Stimulated activated CD4-positive, alpha-beta T cell treated with anti-CD3 and anti-CD28 coated beads, Interleukin-12 subunit alpha, Interleukin-12 subunit beta, amount 100 ng/mL, for 48 hours (primary cell): ENCODE data around the gene IQSEC1.

Source experiments
- DNase-seq, 3 donors: peaks; one replicate each; pipeline ENCODE4 v3.0.0-alpha.2; 2020; ENCODE audit warnings: low read depth in 2 of 3, low spot score in 1 of 3

The IQSEC1 gene

GRCh38 chr3:13073326-13074005, at the start of gene IQSEC1:
IQSEC1 (minus strand) TSS chr3:13073429; CDS start chr3:13073014, 415 bp downstream.
- peak; percentile 38 to 65 (median 44) for DNase-seq

GRCh38 chr3:13122081-13123012, 49.1 kb upstream of the IQSEC1 start:
- DNase-seq: no peak

- no peak for DNase-seq
Observed at GRCh38 chr3:13121553-13122001, 48.3 kb upstream of the IQSEC1 start.

- no peak for DNase-seq
Observed at GRCh38 chr3:13120928-13121552, 47.8 kb upstream of the IQSEC1 start.

GRCh38 chr3:13120289-13120927, 47.2 kb upstream of the IQSEC1 start:
- DNase-seq: no peak

GRCh38 chr3:13119471-13120220, 46.4 kb upstream of the IQSEC1 start:
- DNase-seq: no peak

GRCh38 chr3:13116426-13116825, 43.2 kb upstream of the IQSEC1 start:
- DNase-seq: no peak

GRCh38 chr3:13115991-13116390, 42.8 kb upstream of the IQSEC1 start:
- DNase-seq: no peak

- DNase-seq: no peak
Observed at GRCh38 chr3:13115576-13115910, 42.3 kb upstream of the IQSEC1 start.

GRCh38 chr3:13114811-13115575, 41.8 kb upstream of the IQSEC1 start:
- no peak for DNase-seq

- DNase-seq: no peak
Observed at GRCh38 chr3:13113346-13114330, 40.4 kb upstream of the IQSEC1 start.

GRCh38 chr3:13112521-13113345, 39.5 kb upstream of the IQSEC1 start:
- no peak for DNase-seq

GRCh38 chr3:13111873-13112520, 38.8 kb upstream of the IQSEC1 start:
- DNase-seq: no peak

GRCh38 chr3:13111173-13111872, 38.1 kb upstream of the IQSEC1 start:
- no peak for DNase-seq

GRCh38 chr3:13110678-13111116, 37.5 kb upstream of the IQSEC1 start:
- DNase-seq: no peak

GRCh38 chr3:13109516-13109915, 36.3 kb upstream of the IQSEC1 start:
- no peak for DNase-seq

GRCh38 chr3:13108861-13109260, 35.6 kb upstream of the IQSEC1 start:
- no peak for DNase-seq
